ENCODE data around the gene ANO5. TPM values are rescaled to one million over a fixed set of nuclear protein-coding genes. Genes with fewer than 3 reads are reported as not detected.

ANO5 gene
- total RNA-seq, 2 experiments from 2014 or later: not detected

DNA sequence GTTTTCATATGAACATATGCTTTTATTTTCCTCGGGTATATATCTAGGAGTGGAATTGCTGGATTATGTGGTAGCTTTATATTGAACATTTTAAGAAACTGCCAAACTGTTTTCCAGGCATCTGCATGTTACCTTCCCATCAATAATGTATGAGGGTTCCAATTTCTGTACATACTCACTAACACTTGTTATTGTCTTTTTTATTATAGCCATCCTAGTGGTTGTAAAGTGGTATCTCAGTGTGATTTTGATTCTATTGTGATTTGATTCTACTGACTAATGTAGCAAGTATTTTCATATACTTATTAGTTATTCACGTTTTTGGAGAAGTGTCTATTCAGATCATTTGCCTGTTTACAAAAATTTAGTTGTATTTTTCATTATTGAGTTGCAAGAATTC is 2.0 kb downstream of the ANO5 start:
- Histone ChIP-seq H2AFZ (ENCODE audit: low read length) (no peak overlapping the region), H3K4me1 (ENCODE audit: insufficient read depth, low read length, poor library complexity, severe bottlenecking) (no peaks in the 10 kb centered on the region), H3K4me2 (ENCODE audit: low read length) (no peak overlapping the region), H3K36me3 (ENCODE audit: insufficient read depth, low read length) (no peaks in the 10 kb centered on the region), H3K27ac (ENCODE audit: low read depth, low read length, poor library complexity, severe bottlenecking) (no peak overlapping the region), H3K79me2 (ENCODE audit: insufficient read depth, low read depth, low read length) (no peaks in the 10 kb centered on the region), H4K20me1 (ENCODE audit: insufficient read depth, low read length) (no peaks in the 10 kb centered on the region), H3K9me2 (ENCODE audit: insufficient read depth, low read length) (no peaks in the 10 kb centered on the region), H3K4me3 (ENCODE audit: low read depth, low read length, poor library complexity, severe bottlenecking) (no peak overlapping the region), H3K9me3 (ENCODE audit: low read length) (no peaks in the 10 kb centered on the region)
- CTCF ChIA-PET (ENCODE audit: unreplicated experiment): no interaction called here
- no peak for DNase-seq (ENCODE audit: low spot score)
- POLR2A ChIA-PET: no interaction called here
- TF ChIP-seq EZH2phosphoT487 (IDR thresholded peaks at IDR 0.05; ENCODE audit: borderline replicate concordance, low read depth, low read length): no peak
- TF ChIP-seq, protein P1, sequence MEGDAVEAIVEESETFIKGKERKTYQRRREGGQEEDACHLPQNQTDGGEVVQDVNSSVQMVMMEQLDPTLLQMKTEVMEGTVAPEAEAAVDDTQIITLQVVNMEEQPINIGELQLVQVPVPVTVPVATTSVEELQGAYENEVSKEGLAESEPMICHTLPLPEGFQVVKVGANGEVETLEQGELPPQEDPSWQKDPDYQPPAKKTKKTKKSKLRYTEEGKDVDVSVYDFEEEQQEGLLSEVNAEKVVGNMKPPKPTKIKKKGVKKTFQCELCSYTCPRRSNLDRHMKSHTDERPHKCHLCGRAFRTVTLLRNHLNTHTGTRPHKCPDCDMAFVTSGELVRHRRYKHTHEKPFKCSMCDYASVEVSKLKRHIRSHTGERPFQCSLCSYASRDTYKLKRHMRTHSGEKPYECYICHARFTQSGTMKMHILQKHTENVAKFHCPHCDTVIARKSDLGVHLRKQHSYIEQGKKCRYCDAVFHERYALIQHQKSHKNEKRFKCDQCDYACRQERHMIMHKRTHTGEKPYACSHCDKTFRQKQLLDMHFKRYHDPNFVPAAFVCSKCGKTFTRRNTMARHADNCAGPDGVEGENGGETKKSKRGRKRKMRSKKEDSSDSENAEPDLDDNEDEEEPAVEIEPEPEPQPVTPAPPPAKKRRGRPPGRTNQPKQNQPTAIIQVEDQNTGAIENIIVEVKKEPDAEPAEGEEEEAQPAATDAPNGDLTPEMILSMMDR (conservative IDR thresholded peaks at IDR 0.05; ENCODE audit: low read length): no peak
- no TSS peak for BruUV-seq (replicated peaks)
- intact Hi-C loops (cut with micrococcal nuclease; ENCODE audit: unreplicated experiment): no loop called here

DNA sequence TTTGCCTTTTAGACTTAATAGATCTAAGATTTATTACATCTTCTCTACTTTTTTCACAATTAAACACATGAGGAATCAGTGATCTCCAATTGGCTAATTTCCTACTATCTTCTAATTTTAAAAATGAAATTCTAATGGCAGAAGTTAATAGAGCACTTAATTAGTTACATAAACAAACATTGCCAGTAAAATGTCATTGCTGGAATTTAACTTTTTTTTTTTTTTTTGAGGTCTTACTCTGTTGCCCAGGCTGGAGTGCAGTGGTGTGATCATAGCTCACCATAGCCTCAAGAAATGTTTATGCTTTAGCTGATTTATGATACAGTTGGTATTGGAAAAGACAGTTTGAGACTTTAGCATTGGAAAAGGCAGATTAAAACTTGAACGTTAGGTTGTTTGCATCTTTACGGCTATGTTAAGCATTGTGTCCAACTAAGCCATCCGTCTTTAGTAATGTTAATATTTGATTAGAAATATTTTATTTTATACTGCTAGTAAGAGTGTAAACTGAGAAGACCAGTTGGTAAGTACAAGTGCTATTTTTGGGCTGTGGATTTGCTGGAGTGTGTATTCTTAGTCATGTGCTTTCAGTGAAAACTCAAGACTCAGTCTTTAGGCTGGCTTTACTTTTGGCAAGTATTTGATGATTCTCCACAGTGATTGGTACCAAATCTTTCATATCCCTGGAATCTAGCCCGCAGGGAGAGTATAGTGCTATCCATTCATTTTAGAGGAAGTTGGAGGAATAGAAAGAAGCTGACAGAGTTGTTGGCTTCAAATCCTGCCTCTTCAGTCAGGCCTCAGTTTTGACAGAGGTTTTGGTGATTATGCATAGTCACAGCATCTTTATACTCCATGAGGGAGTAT is 4.5 kb downstream of the ANO5 start:
- POLR2A ChIA-PET: interaction anchor here (1.0 kb wide), 1 partner anchor 414 kb away, joined by 3 read pairs; no protein-coding TSS in a partner anchor
- CTCF ChIA-PET (ENCODE audit: unreplicated experiment): no interaction called here
- DNase-seq (ENCODE audit: low spot score): no peak

More for the DNA sequence above, 4.5 kb downstream of the ANO5 start:
- intact Hi-C loops (cut with micrococcal nuclease; ENCODE audit: unreplicated experiment): no loop called here
- Histone ChIP-seq H3K36me3 (ENCODE audit: insufficient read depth, low read length) (no peaks in the 10 kb centered on the region), H3K27ac (ENCODE audit: low read depth, low read length, poor library complexity, severe bottlenecking) (no peak overlapping the region), H3K9me3 (ENCODE audit: low read length) (no peaks in the 10 kb centered on the region), H3K4me3 (ENCODE audit: low read depth, low read length, poor library complexity, severe bottlenecking) (no peak overlapping the region), H2AFZ (ENCODE audit: low read length) (no peak overlapping the region), H3K9me2 (ENCODE audit: insufficient read depth, low read length) (no peaks in the 10 kb centered on the region), H3K4me1 (ENCODE audit: insufficient read depth, low read length, poor library complexity, severe bottlenecking) (no peaks in the 10 kb centered on the region), H4K20me1 (ENCODE audit: insufficient read depth, low read length) (no peaks in the 10 kb centered on the region), H3K4me2 (ENCODE audit: low read length) (no peak overlapping the region), H3K79me2 (ENCODE audit: insufficient read depth, low read depth, low read length) (no peaks in the 10 kb centered on the region)
- no peak for TF ChIP-seq EZH2phosphoT487 (IDR thresholded peaks at IDR 0.05; ENCODE audit: borderline replicate concordance, low read depth, low read length)
- TF ChIP-seq, protein P1 (conservative IDR thresholded peaks at IDR 0.05; ENCODE audit: low read length): no peak
- BruUV-seq (replicated peaks): no TSS peak

Data from OCI-LY7 (cell line).